PC-3 (cell line): ENCODE data around the gene ZXDC. TPM values are rescaled to one million over a fixed set of nuclear protein-coding genes. Genes with fewer than 3 reads are reported as not detected.

Source experiments
- ATAC-seq: fragments of 200-7000 bp; cut with Tn5 transposase; 2 replicates; pipeline ENCODE4 v1.9.1; 2020; ENCODE audit warnings: mild to moderate bottlenecking, moderate library complexity
- BruUV-seq: library from RNA; stranded (reverse); fragments of 400-500 nt; replicated peaks from 2 replicates; lab custom pipeline; 2021; lab: Mats Ljungman, UMichigan
- CTCF ChIA-PET: fragments of 300-600 bp; sonication (Branson Sonifier 250); formaldehyde crosslinking; loops from one replicate; lab custom pipeline; 2022; ENCODE audit warnings: antibody characterized with exemption; lab: Charles Lee
- POLR2A ChIA-PET: fragments of 300-600 bp; sonication (Branson Sonifier 250); formaldehyde crosslinking; loops from one replicate; lab custom pipeline; 2022; ENCODE audit warnings: antibody characterized with exemption; ENCODE audit not compliant: unreplicated experiment; lab: Charles Lee
- DNase-seq: peaks from one replicate; pipeline ENCODE4 v3.0.0-alpha.2; 2015
- H2AFZ ChIP-seq: fragments of 300-600 bp; sonication (generic); 2 replicates; pipeline ENCODE4 v1.6.0; 2016; ENCODE audit warnings: antibody characterized with exemption, low read length
- H3F3A ChIP-seq: fragments of 300-600 bp; sonication (generic); one replicate; pipeline ENCODE4 v1.6.0; 2017; ENCODE audit warnings: antibody characterized with exemption, low read length, control low read depth, mild to moderate bottlenecking; ENCODE audit not compliant: unreplicated experiment
- H3K27ac ChIP-seq: fragments of 300-600 bp; sonication (generic); 2 replicates; pipeline ENCODE4 v1.5.1; 2016; ENCODE audit warnings: mild to moderate bottlenecking, low read length
- H3K27me3 ChIP-seq: fragments of 300-600 bp; sonication (generic); 2 replicates; pipeline ENCODE4 v1.6.1; 2016; ENCODE audit warnings: low read length, mixed read lengths
- H3K36me3 ChIP-seq: fragments of 300-600 bp; sonication (generic); 2 replicates; pipeline ENCODE4 v1.6.1; 2016; ENCODE audit warnings: low read depth, mixed run types, low read length, mixed read lengths
- H3K4me1 ChIP-seq: fragments of 300-600 bp; sonication (generic); 2 replicates; pipeline ENCODE4 v1.5.1; 2016; ENCODE audit warnings: low read length; ENCODE audit not compliant: insufficient read depth
- H3K4me2 ChIP-seq: fragments of 300-600 bp; sonication (generic); 2 replicates; pipeline ENCODE4 v1.6.0; 2016; ENCODE audit warnings: low read length
- H3K4me3 ChIP-seq: fragments of 300-600 bp; sonication (generic); 2 replicates; pipeline ENCODE4 v1.5.1; 2016; ENCODE audit warnings: mild to moderate bottlenecking, low read length, mixed read lengths
- H3K79me2 ChIP-seq: fragments of 300-600 bp; sonication (generic); 2 replicates; pipeline ENCODE4 v1.6.1; 2017; ENCODE audit warnings: low read length, mixed read lengths
- H3K9ac ChIP-seq: fragments of 300-600 bp; sonication (generic); 2 replicates; pipeline ENCODE4 v1.6.0; 2016; ENCODE audit warnings: mild to moderate bottlenecking, low read length
- H3K9me2 ChIP-seq: fragments of 300-600 bp; sonication (generic); replicated peaks from 2 replicates; pipeline ENCODE4 v1.6.1; 2016; ENCODE audit warnings: mixed run types, low read length, mixed read lengths
- H3K9me3 ChIP-seq: fragments of 300-600 bp; sonication (generic); 2 replicates; pipeline ENCODE4 v1.6.1; 2016; ENCODE audit warnings: low read length, mixed read lengths
- H4K20me1 ChIP-seq: fragments of 300-600 bp; sonication (generic); 2 replicates; pipeline ENCODE4 v1.6.1; 2016; ENCODE audit warnings: low read length, mixed read lengths
- EZH2 ChIP-seq: fragments of 300-600 bp; sonication (generic); IDR thresholded peaks from one replicate; pipeline ENCODE4 v1.6.1; 2017; ENCODE audit warnings: antibody characterized with exemption, mild to moderate bottlenecking, low read length; ENCODE audit not compliant: unreplicated experiment
- EZH2phosphoT487 ChIP-seq: fragments of 300-600 bp; sonication (generic); IDR thresholded peaks from 2 replicates; pipeline ENCODE4 v1.6.1; 2018; ENCODE audit warnings: mild to moderate bottlenecking, antibody characterized with exemption, low read length, borderline replicate concordance
- intact Hi-C: fragments of 100-400 bp; cut with micrococcal nuclease; formaldehyde crosslinking; loops from 2 replicates; pipeline ENCODE4 v1.9.0; 2023
- total RNA-seq: library from RNA; depleted of rRNA; stranded (reverse); fragments of >200 nt; gene quantifications from 2 replicates; pipeline ENCODE4 v1.2.3, GENCODE V29; 2014
- TF ChIP-seq, protein P1 (sequence below): fragments of 300-600 bp; sonication (generic); conservative IDR thresholded peaks from 2 replicates; pipeline ENCODE4 v1.5.1; 2017; ENCODE audit warnings: antibody characterized with exemption, low read depth, mild to moderate bottlenecking, low read length

Gene ZXDC
- total RNA-seq, 1 experiment from 2014 or later, result 18.7 TPM

DNA sequence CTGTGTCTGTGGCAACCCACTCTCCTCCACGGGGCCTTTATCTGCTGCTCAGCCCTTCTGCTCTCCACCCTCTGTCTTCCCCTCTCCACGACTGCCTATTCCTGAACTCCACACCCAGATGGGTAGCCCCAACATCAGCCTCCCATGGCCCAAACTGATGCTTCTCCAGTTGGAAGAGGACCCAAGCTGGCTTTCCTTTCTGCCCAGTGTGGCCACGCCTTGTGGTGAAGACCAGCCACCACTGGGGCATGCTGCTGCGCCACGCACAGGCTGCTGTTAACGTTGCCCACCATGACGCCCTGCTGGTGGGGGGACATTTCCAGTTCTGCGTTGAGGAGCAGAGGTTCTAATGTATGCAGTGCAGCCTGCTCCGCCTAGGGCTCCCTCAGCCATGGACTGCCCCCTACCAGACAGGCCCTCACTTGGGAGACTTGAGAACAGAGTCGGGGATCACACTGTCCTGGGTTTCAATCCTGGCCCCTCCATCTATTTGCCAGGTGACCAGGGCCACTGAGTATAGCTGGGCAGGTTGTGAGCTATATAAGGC is 54.0 kb downstream of the ZXDC start:
- no peak overlapping the region for H3K4me2 ChIP-seq
- H3K9ac ChIP-seq, result no peak overlapping the region
- ATAC-seq (no peak), DNase-seq (no peak)
- POLR2A ChIA-PET, result no interaction called here
- H3K27me3 ChIP-seq, result no peaks in the 10 kb centered on the region
- H3K9me2 ChIP-seq, result no peaks in the 10 kb centered on the region
- H3K27ac ChIP-seq, result no peak overlapping the region
- intact Hi-C loops, result no loop called here
- no peak overlapping the region for H2AFZ ChIP-seq
- TF ChIP-seq EZH2phosphoT487, result no peak
- TF ChIP-seq EZH2, result no peak
- TF ChIP-seq, protein P1, sequence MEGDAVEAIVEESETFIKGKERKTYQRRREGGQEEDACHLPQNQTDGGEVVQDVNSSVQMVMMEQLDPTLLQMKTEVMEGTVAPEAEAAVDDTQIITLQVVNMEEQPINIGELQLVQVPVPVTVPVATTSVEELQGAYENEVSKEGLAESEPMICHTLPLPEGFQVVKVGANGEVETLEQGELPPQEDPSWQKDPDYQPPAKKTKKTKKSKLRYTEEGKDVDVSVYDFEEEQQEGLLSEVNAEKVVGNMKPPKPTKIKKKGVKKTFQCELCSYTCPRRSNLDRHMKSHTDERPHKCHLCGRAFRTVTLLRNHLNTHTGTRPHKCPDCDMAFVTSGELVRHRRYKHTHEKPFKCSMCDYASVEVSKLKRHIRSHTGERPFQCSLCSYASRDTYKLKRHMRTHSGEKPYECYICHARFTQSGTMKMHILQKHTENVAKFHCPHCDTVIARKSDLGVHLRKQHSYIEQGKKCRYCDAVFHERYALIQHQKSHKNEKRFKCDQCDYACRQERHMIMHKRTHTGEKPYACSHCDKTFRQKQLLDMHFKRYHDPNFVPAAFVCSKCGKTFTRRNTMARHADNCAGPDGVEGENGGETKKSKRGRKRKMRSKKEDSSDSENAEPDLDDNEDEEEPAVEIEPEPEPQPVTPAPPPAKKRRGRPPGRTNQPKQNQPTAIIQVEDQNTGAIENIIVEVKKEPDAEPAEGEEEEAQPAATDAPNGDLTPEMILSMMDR, result no peak
- no peaks in the 10 kb centered on the region for H3K36me3 ChIP-seq
- no peaks in the 10 kb centered on the region for H3K79me2 ChIP-seq
- no TSS peak for BruUV-seq
- CTCF ChIA-PET, result no interaction called here
- H3F3A ChIP-seq, result no peaks in the 10 kb centered on the region
- H3K4me3 ChIP-seq, result no peak overlapping the region
- H3K4me1 ChIP-seq, result no peaks in the 10 kb centered on the region
- no peaks in the 10 kb centered on the region for H4K20me1 ChIP-seq
- H3K9me3 ChIP-seq, result no peaks in the 10 kb centered on the region

DNA sequence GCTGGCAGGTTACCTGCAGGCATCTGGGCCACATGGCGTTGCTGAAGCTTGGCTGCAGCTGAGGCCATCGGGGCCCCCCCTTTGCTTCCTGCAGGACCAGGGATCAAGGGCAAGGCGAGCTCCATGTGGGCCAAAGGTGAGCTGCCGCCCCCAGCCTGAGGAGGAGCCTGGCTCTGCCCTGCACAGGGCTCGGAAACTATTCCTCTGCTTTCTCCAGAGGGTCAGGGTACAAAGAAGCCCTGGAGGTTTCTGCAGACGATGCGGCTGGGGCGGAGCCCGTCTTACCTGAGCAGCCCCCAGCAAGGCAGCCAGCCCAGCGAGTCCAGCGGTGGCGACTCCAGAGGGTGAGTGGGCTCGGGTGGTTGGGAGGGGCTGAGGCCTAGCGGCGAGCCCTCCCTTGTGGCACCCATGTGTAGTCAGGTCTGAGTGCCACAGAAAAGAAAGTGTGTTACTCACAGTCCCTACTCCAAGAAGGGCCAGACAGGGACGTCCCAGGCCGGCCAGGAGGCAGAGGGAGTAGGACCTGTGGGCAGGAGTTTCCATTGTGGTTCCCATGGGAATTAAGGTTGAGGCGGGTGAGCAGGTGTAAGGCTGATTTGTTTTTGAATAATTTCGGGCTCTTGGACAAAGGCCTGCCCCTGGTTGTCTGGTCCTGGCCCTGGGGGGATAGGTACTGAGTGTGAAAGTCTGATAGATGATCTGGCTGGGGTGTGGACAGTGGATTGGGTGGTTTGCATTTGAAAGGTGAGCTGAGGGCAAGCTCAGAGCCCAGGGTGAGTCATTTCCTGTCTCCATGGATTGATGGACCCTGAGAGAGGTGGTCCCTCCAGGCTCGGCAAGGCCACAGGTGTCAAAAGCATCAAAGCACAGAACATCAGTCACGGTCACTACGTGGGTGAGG is 55.6 kb downstream of the ZXDC start:
- CTCF ChIA-PET, result no interaction called here
- no peak overlapping the region for H3K4me3 ChIP-seq
- no peaks in the 10 kb centered on the region for H3F3A ChIP-seq
- no peak for ATAC-seq
- H3K27ac ChIP-seq, result no peak overlapping the region
- H3K79me2 ChIP-seq, result no peaks in the 10 kb centered on the region
- H3K9me3 ChIP-seq, result no peaks in the 10 kb centered on the region
- no peak overlapping the region for H3K4me2 ChIP-seq
- BruUV-seq, result no TSS peak
- no peaks in the 10 kb centered on the region for H3K9me2 ChIP-seq
- no peaks in the 10 kb centered on the region for H3K4me1 ChIP-seq
- no peak overlapping the region for H3K9ac ChIP-seq
- POLR2A ChIA-PET, result no interaction called here
- H2AFZ ChIP-seq, result no peak overlapping the region
- TF ChIP-seq EZH2phosphoT487 (no peak), EZH2 (no peak)
- TF ChIP-seq, protein P1, result no peak
- H4K20me1 ChIP-seq, result no peaks in the 10 kb centered on the region
- intact Hi-C loops, result no loop called here
- no peak for DNase-seq
- no peaks in the 10 kb centered on the region for H3K27me3 ChIP-seq
- H3K36me3 ChIP-seq, result no peaks in the 10 kb centered on the region

GRCh38 chr3:126419151-126419703 is 56.5 kb downstream of the ZXDC start:
- Histone ChIP-seq H3K9ac (no peak overlapping the region), H2AFZ (no peak overlapping the region), H3K4me3 (no peak overlapping the region), H3K9me2 (no peaks in the 10 kb centered on the region), H3K4me1 (no peaks in the 10 kb centered on the region), H3K36me3 (no peaks in the 10 kb centered on the region), H3K4me2 (no peak overlapping the region), H3K27ac (no peak overlapping the region), H3K27me3 (no peaks in the 10 kb centered on the region), H3K9me3 (no peaks in the 10 kb centered on the region), H4K20me1 (no peaks in the 10 kb centered on the region), H3K79me2 (no peaks in the 10 kb centered on the region), H3F3A (no peaks in the 10 kb centered on the region)
- ATAC-seq, result no peak
- DNase-seq, result no peak
- CTCF ChIA-PET, result no interaction called here
- POLR2A ChIA-PET, result no interaction called here
- no peak for TF ChIP-seq EZH2phosphoT487
- TF ChIP-seq, protein P1, result no peak
- intact Hi-C loops, result no loop called here
- no TSS peak for BruUV-seq
